ENCODE measurements around the gene MACROD2.

MACROD2 gene

DNA sequence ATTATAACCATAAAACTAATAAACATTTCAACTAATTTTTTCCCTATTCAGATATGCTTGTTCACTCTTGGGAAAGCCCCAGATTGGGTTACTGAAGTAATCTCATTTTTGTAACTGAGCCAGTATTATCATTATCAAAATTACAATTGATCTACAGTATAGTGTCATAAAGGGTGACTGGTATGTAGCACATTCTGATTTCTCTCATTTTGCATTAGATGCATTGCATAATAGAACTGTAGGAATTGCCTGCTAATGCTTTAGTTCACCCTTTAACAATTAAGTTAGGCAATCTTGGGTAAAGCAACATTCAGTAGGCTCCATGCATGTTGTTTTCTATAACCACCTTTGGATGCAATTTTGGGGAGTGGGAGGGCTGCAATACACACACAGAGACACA is 492.9 kb downstream of the MACROD2 start:
- FAIRE-seq = no peak

- no peak for FAIRE-seq
Measured at GRCh38 chr20:14488756-14489479, 493.6 kb downstream of the MACROD2 start.

- no peak for FAIRE-seq
Measured at GRCh38 chr20:14489544-14489943, 494.2 kb downstream of the MACROD2 start.

GRCh38 chr20:14491436-14491835 is 496.1 kb downstream of the MACROD2 start:
- FAIRE-seq = no peak

GRCh38 chr20:14493408-14493807 is 498.1 kb downstream of the MACROD2 start:
- FAIRE-seq = no peak

GRCh38 chr20:14494355-14494754 is 499.0 kb downstream of the MACROD2 start:
- FAIRE-seq = no peak

DNA sequence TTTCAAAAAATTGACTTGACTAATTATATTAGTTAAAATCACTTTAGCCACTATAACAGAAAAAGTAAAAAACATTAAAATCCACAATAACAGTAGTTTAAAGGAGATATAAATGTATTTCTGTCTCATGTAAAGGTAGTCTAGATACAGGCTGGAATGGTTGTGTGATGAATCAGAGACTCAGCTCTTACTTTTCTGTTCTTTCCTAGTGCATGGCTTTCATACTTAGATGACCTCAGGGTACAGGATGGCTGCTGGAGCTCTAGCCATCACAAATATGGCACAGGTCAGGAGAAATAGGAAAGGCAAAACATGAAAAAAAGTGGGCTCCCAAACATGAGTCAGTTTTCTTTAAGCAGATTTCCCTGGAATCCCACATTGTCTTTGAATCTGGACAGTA is 499.8 kb downstream of the MACROD2 start:
- FAIRE-seq = no peak

- FAIRE-seq = no peak
Measured at GRCh38 chr20:14497004-14497403, 501.7 kb downstream of the MACROD2 start.

DNA sequence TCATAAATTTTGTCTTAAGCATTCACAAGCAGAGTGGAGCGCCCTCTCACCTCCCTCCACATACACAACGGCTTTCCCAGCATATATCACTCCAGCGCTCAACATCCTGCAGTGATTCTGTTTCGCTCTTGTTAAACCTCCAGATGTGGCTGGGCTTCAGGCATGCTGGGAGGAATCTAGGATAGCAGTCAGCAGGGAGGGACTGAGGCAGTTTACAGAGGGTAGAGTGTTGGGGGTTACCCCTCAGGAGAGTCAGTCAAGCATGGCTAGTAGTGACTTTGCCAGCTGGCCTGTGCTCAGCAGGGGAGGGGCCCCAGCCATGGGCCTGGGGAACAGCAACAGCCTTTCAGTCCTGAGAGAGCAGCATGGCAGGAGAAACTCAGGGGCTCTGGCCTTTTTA is 503.5 kb downstream of the MACROD2 start:
- FAIRE-seq = no peak

DNA sequence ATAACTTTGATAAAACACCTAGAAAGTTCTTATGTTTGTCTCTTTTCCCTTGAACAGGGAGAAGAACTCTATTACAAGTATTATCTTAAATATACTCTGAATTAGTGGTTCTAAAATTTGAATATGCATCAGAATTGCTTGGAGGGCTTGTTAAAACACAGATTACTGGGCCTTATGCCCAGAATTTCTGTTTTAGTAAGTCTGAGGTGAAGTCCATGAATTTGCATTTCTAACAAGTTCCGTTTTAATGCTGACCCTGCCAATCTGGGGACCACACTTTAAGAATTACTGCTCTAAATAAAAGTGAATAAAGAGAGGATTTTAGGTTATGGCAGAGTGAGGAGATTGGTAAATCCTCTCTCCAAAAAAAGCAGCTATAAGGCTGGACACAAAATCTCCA is 510.2 kb downstream of the MACROD2 start:
- FAIRE-seq = no peak

DNA sequence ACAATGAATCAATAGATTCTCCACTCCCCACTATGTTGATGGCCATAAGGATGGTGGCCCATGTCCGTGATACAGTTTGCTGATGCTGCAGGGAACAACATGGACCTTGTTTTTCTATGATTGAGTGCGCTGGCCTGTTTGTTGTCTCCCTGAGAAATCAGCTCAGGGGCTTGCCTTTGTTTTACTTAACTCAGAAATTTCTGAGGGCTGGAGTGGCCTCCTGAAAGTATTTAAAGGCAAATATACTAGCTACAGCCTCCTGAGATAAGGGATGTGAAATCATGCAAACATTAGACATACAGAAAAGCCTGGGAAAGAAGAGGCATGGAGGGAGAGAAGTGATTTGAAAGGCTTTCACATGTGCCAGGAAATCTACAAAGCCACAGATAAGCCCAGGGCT is 512.4 kb downstream of the MACROD2 start:
- FAIRE-seq = no peak

DNA sequence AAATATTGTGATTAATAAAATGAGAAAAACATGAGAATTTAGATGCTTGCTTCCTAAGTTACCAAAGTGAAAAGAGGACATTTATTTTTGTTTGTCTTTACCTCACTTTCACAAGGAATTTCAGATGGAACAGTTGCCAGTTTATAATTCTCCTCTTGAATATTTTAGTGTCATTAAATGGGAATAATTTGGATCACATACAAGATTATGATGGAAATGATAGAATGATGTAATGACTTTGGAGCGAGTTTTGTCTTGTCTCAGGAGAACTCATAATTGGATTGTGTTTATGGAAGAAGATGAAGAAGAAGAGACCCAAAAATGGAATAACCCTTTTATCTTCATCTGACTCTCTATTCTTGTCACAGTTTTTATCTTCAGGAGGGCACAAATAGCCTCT is 515.0 kb downstream of the MACROD2 start:
- no peak for FAIRE-seq

DNA sequence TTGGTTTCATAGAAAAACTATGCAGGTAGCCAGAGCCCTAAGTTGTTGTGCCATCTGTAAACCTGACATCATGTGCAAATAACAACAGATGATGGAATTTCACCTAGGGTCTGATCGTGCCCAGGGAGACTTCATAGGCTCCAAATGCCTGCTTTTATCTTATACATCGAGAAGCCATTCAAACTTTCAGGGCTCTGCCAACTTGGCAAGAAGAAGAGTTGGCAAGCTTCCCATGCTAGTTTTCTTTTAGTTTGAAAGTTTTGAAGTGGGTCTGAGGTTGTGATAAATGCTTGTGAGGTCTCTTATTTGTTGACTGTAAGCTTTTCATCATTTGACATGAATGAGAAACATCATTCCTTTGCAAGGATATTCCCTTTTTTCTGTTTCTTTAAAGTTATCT is 517.5 kb downstream of the MACROD2 start:
- no peak for FAIRE-seq

DNA sequence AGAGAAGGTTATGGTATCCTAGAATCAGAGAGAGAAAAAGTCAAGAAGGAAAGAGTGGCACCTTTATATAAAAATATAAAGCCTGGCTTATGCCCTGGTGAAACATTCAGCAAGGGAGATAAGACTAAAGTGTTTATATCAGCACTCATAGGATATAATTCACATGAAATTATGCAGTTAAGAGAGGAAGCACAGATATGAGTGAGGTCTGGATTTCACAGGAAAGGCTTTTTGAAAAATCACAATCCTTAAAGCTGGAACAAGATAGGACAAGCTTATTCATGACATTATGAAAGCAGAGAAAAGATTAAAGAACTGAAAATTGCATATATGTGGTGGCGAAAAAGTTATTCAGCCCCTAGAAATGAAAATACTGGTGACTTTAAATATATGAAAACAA is 523.3 kb downstream of the MACROD2 start:
- no peak for FAIRE-seq

DNA sequence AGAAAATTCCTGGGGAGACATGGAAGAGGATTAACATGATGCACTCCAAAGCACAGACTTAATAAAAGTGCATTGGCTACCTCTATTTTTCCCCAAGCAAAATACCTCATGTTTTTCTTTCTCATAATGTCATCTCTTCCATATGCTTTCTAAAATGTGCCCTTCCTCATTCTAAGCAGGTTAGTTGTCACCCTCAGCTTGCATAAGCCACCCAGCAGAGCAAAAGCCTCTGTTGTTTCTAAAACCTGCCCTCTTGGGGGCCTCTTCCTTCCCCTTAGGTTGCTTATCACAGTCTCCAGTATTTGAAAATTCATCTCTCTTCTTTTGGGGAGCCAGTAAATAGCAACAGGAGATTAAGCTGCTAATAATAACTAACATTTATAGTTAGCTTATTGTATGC is 525.7 kb downstream of the MACROD2 start:
- no peak for FAIRE-seq

DNA sequence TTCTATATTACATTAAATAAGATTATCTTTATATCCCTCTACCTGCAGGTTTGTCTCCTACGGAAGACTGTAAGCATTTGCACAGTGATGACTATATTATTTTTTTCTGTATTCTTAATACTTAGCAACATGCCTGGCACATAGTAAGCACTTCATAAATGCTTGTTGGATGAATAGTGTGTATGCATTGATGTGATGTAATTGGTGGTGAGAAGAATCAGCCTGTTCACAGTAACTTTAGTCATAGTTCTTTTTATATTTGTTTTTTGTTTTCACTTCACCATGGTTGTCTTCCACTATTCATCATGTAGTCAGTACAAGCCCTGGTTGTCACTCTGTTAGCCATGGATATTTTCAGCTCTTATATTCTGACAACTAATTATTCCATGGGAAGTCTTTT is 526.1 kb downstream of the MACROD2 start:
- FAIRE-seq = no peak

GRCh38 chr20:14522595-14522994 is 527.3 kb downstream of the MACROD2 start:
- FAIRE-seq = no peak

- no peak for FAIRE-seq
Measured at GRCh38 chr20:14523090-14523489, 527.8 kb downstream of the MACROD2 start.

DNA sequence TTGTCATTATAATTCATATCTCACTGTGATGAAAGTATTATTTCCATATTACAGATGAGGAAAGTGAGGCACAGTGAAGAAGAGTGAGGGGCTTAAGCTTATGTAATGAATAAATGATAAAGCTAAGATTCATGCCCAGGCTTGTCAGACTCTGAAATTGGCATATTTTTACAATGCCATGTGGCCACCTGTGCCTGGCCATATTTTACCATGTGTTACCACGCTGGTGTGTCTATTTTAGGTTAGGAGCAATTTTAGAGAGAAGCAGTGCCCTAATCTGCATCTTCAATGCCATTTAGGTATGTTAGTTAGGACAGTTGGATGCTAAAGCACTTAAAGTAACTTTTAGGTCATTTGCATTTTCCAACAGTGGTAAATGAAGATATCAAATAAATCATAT is 530.1 kb downstream of the MACROD2 start:
- FAIRE-seq = no peak

DNA sequence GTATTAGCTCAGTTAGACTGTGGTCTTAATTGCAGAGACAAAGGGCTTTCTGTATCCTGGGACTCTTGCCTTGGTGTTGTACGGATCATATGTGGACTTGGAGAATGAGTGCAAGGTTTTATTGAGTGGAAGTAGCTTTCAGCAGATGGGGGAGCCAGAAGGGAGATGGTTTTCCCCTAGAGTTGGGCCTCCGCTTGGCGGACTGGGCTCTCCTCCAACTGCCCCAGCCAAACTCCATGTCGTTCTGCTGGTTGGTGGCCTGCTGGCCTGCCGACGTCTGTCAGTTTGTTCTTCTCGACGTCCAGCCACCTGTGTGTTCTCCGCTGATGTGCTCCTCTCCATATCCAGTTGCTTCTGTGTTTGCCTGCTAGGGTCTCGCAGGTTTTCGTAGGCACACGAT is 531.6 kb downstream of the MACROD2 start:
- no peak for FAIRE-seq

DNA sequence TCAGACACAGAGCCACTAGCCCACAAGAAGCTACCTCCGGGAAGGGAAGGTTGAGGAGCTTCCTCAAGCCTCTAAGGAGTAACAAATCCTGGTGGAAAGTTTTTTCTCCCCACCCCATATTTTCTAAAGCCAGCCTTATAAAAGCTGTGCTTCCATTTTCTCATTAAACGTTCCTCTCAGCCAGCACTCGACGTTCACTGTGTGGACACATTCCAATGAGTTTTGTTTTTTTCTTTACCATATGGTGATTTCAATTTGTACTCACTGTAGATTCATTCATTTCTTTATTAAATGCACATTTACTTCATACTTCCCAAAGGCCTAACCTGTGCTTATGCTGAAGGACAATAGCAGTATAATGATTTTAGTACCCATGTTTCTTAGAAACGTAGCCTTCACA is 536.5 kb downstream of the MACROD2 start:
- no peak for FAIRE-seq

GRCh38 chr20:14536738-14537137 is 541.4 kb downstream of the MACROD2 start:
- no peak for FAIRE-seq

DNA sequence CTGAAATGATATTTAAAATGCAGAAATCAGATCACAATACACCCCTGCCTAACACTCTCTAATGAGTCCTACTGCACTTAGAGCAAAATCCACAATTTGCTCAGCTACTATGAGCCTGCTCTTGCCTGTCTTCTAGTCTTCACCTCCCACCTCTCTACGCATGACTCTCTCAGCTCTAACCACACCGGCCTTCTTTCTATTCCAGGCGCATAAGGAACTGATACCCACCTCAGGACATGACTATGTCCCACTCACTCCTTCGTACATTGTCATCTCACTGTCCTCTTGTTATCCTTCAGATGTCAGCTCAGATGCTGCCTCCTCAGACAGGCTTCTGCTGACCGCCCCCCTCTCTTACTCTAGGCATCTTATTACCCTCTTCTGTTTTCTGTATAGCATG is 543.1 kb downstream of the MACROD2 start:
- FAIRE-seq = no peak

DNA sequence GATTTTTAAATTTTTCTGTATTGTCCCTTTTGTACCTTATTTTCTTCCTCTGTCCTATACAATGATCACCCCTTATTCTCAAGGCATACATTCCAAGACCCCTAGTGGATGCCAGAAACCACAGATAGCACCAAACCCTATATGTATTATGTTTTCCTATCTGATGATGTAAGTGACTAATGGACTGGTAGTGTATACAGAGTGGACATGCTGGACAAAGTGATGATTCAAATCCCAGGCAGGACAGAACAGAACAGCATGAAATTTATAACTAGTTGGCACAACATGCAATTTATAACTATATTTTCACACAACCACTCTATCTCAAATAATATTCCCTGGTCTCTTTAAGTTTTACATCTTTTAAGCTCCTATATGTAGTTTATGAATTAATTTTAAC is 547.7 kb downstream of the MACROD2 start:
- FAIRE-seq = no peak

DNA sequence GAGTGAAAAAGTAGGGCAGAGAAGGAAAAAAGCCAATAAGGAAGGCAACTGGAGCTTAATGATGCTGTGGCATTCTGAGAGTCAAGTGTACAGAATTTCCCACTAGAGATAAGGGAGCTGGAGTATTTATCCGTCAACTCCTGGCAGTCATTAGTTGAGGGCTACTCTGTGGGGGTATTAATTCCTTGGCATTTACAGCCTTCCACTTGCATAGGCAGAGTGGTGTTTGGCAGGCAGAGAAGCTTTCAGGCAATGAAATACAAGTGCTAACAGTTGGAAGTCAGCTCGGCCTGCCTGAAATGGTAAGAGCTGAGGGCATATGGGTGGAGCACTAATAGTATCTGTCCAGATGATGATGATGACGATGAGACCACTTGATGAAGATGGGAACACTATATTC is 549.4 kb downstream of the MACROD2 start:
- FAIRE-seq = no peak

DNA sequence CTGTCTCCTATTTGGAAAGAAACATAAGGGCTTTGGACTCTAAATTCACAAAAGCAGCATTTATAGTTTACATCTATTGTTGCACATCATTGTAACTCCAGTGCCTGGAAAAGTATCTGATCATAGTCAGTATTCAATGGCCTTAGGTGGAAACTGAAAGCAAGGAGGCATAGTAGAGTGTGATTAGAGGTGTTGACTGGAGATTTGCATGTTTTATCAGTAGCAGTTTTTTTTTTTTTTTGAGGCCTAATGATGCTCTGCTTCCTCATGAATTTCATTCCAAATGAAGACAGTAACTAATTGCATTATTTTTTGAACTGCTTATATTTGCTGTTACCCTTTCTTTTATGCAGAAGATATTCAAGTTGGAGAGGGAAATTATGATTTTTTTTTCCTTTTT is 555.3 kb downstream of the MACROD2 start:
- no peak for FAIRE-seq

Data from TTC549 (cell line).